GM19025 (cell line): ENCODE results near the gene SLC35A3.
A peak's percentile ranks its signal among the peaks of the same experiment; 100 is the strongest.
"Not testable (repeated sequence)": the region's sequence is repeated elsewhere in the genome, so short reads cannot be mapped to it uniquely, and the experiment has no call there.

ENCODE experiments used
- ATAC-seq: cut with Tn5 transposase; IDR thresholded peaks from one replicate; pipeline ENCODE4 v1.9.1; 2021; ENCODE audit warnings: mild to moderate bottlenecking, low read depth, moderate library complexity; ENCODE audit not compliant: unreplicated experiment

SLC35A3 gene

DNA sequence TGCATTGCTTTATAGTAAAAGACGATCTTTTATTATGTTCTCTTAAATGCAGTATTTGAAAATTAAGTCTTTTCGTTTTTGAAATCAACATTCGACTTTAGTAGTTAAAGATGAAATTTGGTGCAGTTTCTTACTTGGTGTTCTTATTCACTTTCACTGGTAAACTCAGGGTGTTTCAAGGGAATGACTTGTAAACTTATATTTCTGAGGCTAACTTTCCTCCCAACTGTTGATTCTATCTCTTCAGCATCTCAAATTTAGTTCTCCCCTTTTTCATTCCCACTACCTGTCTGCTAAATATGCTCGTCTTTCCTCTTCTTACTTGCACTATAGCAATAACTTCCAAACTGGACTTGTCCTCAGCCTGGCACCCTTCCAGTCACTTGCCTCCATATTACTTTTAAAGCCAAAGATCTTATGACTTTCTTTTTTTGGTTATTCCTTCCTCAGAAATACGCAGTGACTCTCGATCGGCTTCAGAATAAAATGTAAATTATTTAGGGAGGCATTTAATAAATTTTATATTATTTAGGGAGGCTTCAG is 988 bp downstream of the SLC35A3 start:
- ATAC-seq: no peak

- not testable (repeated sequence) for ATAC-seq
Measured at GRCh38 chr1:99972066-99972465, 2.3 kb downstream of the SLC35A3 start.

DNA sequence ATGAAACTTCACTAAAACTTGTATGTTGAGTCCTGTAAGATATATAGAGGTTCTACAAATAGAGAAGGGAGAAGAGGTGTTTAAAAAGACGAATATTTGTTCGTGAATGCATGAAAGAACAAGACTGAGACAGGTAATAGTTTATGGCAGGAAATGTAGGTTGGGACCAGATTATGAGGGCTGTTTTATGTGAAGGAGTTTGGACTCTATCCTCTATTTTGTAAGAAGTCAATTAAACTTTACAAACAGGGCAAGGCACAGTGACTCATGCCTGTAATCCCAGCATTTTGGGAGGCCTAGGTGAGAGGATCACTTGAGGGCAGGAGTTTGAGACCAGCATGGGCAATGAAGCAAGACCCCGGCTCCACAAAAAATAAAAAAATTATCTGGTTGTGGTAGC is 5.7 kb downstream of the SLC35A3 start:
- ATAC-seq: no peak

DNA sequence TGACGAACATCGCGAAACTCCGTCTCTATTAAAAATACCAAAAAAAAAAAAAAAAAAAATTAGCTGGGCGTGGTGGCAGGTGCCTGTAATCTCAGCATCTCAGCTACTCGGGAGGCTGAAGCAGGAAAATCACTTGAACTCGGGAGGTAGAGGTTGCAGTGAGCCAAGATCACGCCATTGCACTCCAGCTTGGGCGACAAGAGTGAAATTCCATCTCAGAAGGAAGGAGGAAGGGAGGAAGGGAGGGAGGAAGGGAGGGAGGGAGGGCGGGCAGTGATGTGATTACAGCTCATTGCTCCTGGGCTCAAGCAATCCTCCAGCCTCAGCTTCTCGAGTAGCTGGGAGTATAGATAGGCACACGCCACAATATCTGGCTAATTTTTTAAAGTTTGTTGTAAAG is 7.5 kb downstream of the SLC35A3 start:
- not testable (repeated sequence) for ATAC-seq

GRCh38 chr1:99978218-99978617 is 8.4 kb downstream of the SLC35A3 start:
- no peak for ATAC-seq

DNA sequence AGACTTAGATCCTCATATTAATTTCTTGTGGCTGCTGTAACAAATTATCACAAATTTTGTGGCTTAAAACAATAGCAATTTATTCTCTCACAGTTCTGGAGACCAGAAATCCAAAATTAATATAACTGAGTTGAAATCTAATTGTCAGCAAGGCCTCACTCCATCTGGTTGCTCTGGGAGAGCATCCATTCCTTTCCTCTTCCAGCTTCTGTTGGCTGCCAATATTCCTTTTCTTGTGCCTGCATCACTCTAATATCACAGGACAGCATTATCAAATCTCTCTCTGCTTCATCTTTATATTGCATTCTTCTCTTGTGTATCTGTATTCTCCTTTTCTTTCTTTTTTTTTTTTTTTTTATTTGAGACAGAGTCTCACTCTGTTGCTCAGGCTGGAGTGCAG is 9.3 kb downstream of the SLC35A3 start:
- no peak for ATAC-seq

- no peak for ATAC-seq
Measured at GRCh38 chr1:99980928-99981327, 11.1 kb downstream of the SLC35A3 start.

DNA sequence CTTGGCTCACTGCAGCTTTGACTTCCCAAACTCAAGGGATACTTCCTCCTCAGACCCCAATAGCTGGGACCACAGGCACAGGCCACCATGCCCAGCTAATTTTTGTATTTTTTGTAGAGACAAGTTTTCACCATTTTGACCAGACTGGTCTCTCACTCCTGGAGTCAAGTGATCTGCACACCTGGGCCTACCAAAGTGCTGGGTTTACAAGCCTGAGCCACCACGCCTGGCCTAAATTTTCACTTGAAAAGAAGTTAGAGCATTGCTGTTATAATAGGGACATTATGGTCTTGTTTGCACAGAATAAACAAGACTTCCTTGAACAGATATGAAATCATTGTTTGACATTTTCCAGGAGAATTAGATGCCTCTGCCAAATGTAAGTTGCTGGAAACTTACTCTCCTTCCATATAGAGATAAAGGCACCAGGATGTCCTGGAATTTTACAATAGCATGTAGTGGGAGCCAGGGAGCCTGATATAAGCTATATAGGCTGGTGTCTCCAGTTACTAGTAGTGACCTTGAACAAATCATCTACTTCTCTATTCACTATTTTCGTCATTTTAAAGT is 16.9 kb downstream of the SLC35A3 start:
- ATAC-seq: no peak

GRCh38 chr1:99988210-99988765 is 18.5 kb downstream of the SLC35A3 start:
- ATAC-seq: no peak

DNA sequence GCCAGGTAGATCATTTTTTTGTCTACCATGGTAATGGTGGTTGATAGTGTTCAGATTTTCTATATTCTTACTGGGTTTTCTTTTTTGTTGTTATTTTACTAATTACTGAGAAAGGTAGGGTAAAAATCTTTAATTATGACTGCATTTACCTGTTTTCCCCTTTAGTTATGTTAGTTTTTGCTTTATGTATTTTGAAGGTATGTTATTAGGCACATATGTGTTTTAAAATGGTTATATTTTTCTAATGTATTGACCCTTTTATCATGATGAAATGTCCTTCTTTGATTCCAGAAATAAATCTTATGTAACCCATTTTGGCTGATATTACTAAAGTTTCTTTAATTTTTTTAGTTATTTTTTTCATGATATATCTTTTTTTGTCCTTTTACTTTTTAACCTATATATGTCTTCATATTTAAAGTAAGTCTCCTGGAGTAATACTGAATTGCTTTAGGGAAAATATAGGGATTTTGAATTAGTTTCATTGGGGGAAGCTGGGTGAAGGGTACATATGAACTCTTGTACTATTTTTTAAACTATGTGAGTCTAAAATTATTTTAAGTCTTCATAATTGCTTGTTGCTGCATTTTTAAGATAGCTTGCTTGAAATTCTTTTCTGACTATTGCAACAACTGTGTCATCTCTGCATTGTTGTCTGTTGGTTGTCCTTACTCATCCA is 22.4 kb downstream of the SLC35A3 start:
- ATAC-seq: no peak

DNA sequence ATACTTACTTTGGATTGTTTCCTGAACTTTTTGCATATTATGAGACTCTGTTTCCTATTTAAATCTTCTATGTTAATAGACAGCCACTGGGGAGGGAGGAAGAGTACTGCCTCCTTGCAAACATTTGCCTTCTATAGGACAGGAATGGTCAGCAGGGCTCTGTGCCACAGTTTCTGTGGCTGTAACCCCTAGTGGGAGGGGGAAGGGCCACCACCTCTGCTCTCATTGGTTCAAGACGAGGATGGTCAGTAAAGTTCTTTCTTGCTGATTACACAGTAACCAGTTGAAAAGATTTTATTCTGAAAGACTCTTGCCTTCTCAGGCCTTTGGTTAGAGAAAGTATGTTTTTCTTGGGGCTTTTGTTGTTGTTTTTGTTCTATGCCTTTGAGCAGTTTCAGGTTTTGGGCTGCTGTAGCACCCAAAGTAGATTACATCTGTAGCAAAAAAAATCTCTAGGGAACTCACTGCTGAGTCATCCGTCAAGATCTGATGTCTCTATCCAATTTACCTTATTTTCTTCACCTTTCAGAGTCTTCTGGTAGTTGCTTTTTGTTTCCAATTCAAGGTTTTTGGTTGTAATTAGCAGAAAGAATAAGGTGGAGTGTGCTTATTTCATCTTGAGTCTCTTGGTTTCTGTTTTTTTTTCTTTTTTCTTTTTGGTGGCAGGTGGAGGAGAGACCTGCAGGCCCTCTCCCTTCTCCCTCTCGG is 23.1 kb downstream of the SLC35A3 start:
- ATAC-seq: peak; percentile 74

DNA sequence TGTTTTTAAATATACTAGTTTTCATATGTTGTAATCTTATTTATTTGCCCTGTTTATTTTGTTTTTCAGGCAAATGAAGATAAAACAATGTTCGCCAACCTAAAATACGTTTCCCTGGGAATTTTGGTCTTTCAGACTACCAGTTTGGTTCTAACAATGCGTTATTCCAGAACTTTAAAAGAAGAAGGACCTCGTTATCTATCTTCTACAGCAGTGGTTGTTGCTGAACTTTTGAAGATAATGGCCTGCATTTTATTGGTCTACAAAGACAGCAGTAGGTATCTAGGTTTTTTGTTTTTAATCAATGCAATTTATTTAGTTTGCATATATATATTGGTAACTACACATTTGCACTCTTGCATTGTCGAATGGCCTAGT is 23.7 kb downstream of the SLC35A3 start:
- ATAC-seq: no peak

DNA sequence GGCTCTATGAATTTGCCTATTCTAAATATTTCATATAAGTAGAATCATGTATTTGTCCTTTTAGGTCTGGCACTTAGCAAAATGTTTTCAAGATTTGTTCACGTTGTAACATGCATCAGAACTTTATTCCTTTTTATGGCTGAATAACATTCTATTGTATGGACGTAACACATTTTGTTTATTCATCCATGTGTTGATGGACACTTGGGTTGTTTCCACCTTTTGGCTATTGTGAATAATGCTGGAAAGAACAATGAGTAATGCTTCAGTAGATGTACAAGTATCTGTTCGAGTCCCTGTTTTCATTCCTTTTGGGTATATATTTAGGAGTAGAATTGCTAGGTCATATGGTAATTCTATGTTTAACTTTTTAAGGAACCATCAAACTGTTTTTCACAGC is 24.7 kb downstream of the SLC35A3 start:
- no peak for ATAC-seq

DNA sequence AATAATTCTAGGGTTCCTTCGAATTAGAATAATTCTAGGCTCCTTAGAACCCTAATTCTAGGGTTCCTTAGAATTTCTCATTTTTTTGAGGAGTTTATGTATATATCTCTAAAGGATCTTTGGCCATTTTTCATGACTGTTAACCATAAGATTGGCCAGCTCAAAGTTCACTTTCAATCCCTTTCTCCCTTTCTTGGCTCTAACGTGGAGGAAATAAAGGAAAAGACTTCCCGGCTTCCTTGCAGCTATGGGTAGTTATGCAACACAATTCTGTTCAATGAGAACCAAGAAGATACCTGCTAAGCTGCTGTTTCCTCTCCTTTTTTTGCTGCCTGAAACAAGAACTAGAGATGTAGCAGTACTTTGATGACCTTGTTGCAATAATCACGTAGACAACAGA is 27.2 kb downstream of the SLC35A3 start:
- ATAC-seq: no peak

- ATAC-seq: no peak
Measured at GRCh38 chr1:100001462-100001861, 31.7 kb downstream of the SLC35A3 start.

DNA sequence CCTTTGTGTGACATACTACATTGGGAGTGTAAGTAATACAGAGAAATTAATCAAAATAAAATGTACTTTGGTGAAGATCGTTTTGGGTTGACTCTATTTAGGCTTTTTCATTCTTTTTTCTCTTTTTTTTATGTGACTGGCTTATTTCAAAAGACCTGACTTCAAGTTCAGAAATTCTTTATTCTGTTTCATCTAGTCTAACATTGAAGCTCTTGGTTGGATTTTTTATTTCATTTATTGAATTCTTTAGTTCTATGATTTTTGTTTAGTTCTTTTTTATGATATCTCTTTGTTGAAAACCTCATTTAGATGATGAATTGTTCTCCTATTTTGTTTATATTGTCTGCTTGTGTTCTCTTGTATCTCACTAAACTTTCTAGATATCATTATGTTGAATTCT is 35.6 kb downstream of the SLC35A3 start:
- no peak for ATAC-seq

GRCh38 chr1:100006688-100007087 is 36.9 kb downstream of the SLC35A3 start:
- ATAC-seq: no peak

DNA sequence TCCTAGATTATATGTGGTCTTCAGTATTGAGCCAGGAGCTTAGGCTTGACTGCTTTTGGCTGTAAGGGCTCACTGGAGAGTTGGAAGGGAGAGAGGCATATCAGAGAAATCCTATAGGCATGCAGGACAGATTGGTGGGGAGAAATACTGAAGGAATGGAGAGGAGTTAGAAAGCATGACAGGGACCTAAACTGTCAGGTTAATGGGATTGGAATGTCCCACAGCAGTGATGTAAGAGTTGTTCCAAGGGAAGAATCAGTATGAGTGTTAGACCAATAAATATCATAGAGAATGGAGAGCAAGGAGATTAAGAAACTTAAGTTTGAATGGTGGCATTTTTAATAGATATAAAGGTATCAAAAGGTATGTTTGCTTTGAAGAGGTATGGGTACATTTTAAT is 39.7 kb downstream of the SLC35A3 start:
- no peak for ATAC-seq

GRCh38 chr1:100010804-100011203 is 41.0 kb downstream of the SLC35A3 start:
- ATAC-seq: no peak

DNA sequence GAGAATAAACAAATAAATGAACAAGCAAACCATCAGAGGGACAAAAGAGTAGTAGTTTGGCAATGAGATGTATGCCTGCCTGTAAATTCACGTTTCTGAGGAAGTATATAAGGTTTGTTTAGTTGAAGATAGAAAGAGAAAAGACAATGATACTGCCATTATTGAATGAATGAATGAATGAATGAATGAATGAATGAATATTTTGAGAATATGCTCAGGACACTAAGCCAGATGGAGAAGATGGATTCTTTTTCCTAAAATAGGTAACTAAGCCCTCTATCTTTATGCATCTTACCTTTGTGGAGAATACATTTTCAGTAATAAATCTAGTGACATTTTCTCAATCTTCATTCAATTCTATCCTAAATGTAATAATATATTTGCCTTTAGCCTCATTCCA is 49.4 kb downstream of the SLC35A3 start:
- no peak for ATAC-seq

DNA sequence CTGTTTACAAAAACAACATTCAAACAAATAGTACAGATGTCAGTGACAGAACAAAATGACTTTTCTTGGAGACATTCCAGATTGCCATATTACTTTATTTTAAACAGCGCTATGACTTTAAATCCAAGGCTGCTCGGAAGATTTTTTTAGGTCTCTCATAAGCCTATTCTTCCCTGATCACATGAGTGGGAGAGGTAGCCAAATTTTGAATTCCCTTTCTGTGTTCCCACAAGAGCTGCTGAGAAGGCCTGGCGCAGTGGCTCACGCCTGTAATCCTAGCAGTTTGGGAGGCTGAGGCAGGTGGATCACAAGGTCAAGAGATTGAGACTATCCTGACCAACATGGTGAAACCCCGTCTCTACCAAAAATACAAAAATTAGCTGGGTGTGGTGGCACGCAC is 53.7 kb downstream of the SLC35A3 start:
- no peak for ATAC-seq
